Spleen (tissue), 11 donors: ENCODE results near the gene GUCA2B. TPM values are rescaled to one million over a fixed set of nuclear protein-coding genes. Genes with fewer than 3 reads are reported as not detected.

Experiments
- DNase-seq: peaks from one replicate; pipeline ENCODE4 v3.0.0-alpha.2; 2020
- H3K27ac ChIP-seq, 8 donors: fragments of 200-600 bp; sonication (generic) in 7 of 8; 1 replicate in 4 of 8; 2 replicates in 4 of 8; pipeline versions ENCODE4 v1.5.0 to v1.8.0; 2016 to 2021; ENCODE audit warnings: inconsistent platforms in 4 of 8, mild to moderate bottlenecking in 4 of 8, moderate library complexity in 1 of 8
- H3K27me3 ChIP-seq, 7 donors: fragments of 200-600 bp; sonication (generic) in 6 of 7; replicated peaks in 1 of 7; 1 replicate in 4 of 7; 2 replicates in 3 of 7; pipeline versions ENCODE4 v1.5.0 to v1.8.0; 2016 to 2021; ENCODE audit warnings: inconsistent platforms in 3 of 7, mild to moderate bottlenecking in 1 of 7
- H3K36me3 ChIP-seq, 6 donors: fragments of 200-600 bp; sonication (generic) in 5 of 6; 1 replicate in 4 of 6; 2 replicates in 2 of 6; pipeline versions ENCODE4 v1.5.0 to v1.8.0; 2016 to 2021; ENCODE audit warnings: inconsistent platforms in 2 of 6
- H3K4me1 ChIP-seq, 6 donors: fragments of 200-600 bp; sonication (generic) in 5 of 6; 1 replicate in 3 of 6; 2 replicates in 3 of 6; pipeline versions ENCODE4 v1.5.0 to v1.8.0; 2016 to 2021; ENCODE audit warnings: inconsistent platforms in 3 of 6
- H3K4me3 ChIP-seq, 8 donors: fragments of 200-600 bp; sonication (generic) in 7 of 8; 1 replicate in 4 of 8; 2 replicates in 4 of 8; pipeline versions ENCODE4 v1.5.0 to v1.8.0; 2016 to 2021; ENCODE audit warnings: inconsistent platforms in 4 of 8, mild to moderate bottlenecking in 4 of 8, moderate library complexity in 2 of 8
- H3K9me3 ChIP-seq, 8 donors: fragments of 200-600 bp; sonication (generic) in 7 of 8; 1 replicate in 4 of 8; 2 replicates in 4 of 8; pipeline versions ENCODE4 v1.5.0 to v1.8.0; 2016 to 2021; ENCODE audit warnings: inconsistent platforms in 4 of 8
- POLR2A ChIP-seq, 3 donors: fragments of 450-650 bp; IDR thresholded peaks; one replicate each; pipeline ENCODE4 v1.5.1; 2017; ENCODE audit warnings: antibody characterized with exemption in 3 of 3, mild to moderate bottlenecking in 1 of 3
- POLR2AphosphoS5 ChIP-seq, 3 donors: sonication (generic); formaldehyde crosslinking; IDR thresholded peaks; one replicate each; pipeline ENCODE4 v1.5.1; 2017; ENCODE audit warnings: antibody characterized with exemption in 3 of 3
- WGBS, 5 donors: extraction: QIAGEN DNeasy Blood & Tissue Kit in 3 of 5; methylation state at CpG; one replicate each; pipeline versions ENCODE4 v1.1.5 to v1.1.7; 2013 to 2018; 5-methylcytosine and 5-hydroxymethylcytosine counted together
- intact Hi-C: fragments of 100-400 bp; cut with DNase I; formaldehyde crosslinking; loops from one replicate; pipeline ENCODE4 v1.15.0; 2023; ENCODE audit warnings: low total_unique reads
- polyA plus RNA-seq, 3 donors: library from polyadenylated mRNA; stranded (reverse); fragments of 200-250 nt; gene quantifications; one replicate each; pipeline ENCODE4 v1.2.1, GENCODE V29; 2013
- total RNA-seq, 7 donors: library from RNA; depleted of rRNA in 3 of 7; stranded (reverse); fragments of >200 nt in 3 of 7; fragmentation: NEBNext Ultra II Directional in 4 of 7; extraction: Animal tissue kit (Norgen Biotek cat#: 25700) in 4 of 7; gene quantifications; one replicate each; pipeline versions ENCODE4 v1.1.0 to v1.2.1, GENCODE V29; 2016 to 2021
- TF ChIP-seq, protein P1 (sequence below), 11 experiments: fragments of 200-600 bp in 7 of 11; fragments of 450-650 bp in 4 of 11; sonication (generic) in 4 of 11; IDR thresholded peaks in 8 of 11; conservative IDR thresholded peaks in 3 of 11; 1 replicate in 7 of 11; 2 replicates in 4 of 11; pipeline versions ENCODE4 v1.4.0 to v1.8.0; 2016 to 2021; ENCODE audit warnings: antibody characterized with exemption in 11 of 11, inconsistent platforms in 4 of 11, mild to moderate bottlenecking in 1 of 11
- donor health status: healthy with polysubstance abuse.
- donor health status: DM: no; HTN: no; CAD: no; lungs with moderate emphysema.
- donor health status: DM: no; HTN: no; CAD: no.
- donor health status: Bipolar disorder and iron deficiency.
- donor health status: healthy.
- donor health status: DM: no; HTN: no; CAD: no.
- donor health status: DM: yes; HTN: yes; CAD: no.

The GUCA2B gene
- total and polyA plus RNA-seq, 10 donors = not detected

DNA sequence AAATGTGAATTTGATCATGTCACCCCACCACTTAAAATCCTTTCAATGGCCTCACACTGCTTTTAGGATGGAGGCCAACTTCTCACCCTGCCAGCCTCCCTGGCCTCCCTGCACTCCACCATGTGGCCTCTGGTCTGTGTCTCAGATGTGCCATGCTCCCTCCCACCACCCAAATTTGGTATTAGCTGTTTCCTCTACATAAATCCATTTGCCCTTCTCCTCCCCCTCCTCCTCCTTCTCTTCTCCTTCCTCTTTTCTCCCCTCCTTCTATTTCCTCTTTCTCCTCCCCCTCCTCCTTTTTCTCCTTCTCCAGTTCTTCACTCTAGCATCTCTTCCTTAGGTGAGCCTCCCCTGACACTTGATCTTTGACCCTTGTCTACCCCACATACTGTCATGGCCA, 16.7 kb upstream of the GUCA2B start:
- TF ChIP-seq POLR2AphosphoS5 (IDR thresholded peaks at IDR 0.05) = no peak
- TF ChIP-seq POLR2A (IDR thresholded peaks at IDR 0.05) = no peak
- TF ChIP-seq, protein P1, sequence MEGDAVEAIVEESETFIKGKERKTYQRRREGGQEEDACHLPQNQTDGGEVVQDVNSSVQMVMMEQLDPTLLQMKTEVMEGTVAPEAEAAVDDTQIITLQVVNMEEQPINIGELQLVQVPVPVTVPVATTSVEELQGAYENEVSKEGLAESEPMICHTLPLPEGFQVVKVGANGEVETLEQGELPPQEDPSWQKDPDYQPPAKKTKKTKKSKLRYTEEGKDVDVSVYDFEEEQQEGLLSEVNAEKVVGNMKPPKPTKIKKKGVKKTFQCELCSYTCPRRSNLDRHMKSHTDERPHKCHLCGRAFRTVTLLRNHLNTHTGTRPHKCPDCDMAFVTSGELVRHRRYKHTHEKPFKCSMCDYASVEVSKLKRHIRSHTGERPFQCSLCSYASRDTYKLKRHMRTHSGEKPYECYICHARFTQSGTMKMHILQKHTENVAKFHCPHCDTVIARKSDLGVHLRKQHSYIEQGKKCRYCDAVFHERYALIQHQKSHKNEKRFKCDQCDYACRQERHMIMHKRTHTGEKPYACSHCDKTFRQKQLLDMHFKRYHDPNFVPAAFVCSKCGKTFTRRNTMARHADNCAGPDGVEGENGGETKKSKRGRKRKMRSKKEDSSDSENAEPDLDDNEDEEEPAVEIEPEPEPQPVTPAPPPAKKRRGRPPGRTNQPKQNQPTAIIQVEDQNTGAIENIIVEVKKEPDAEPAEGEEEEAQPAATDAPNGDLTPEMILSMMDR (IDR thresholded peaks at IDR 0.05 in 8 of 11, conservative IDR thresholded peaks at IDR 0.05 in 3 of 11) = no peak
- H3K36me3 ChIP-seq = no peaks in the 10 kb centered on the region

DNA sequence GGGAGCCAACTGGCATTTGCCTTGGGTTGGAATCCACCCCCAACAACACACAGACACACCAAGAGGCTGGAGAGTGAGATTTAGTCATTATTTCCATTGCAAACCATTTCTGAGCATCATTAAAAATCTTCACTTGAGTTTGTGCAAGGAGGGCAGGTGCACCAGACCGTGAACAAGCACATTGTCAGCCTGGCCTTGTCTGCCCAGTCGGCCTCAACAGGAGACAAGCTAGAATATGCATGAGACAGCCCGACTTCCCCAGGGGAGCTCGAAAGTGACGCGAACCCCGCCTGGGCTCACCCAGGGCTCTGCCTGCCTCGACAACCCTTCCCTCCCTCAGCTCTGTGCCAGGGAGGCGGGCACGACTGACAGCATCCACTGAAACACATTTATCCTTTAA, 15.4 kb upstream of the GUCA2B start:
- Histone ChIP-seq H3K4me3 (no peak overlapping the region), H3K9me3 (no peaks in the 10 kb centered on the region), H3K27ac (no peak overlapping the region), H3K27me3 (peaks cover 0 to 14% (median 0%) of the 10 kb centered on the region in 7 donors), H3K4me1 (no peaks in the 10 kb centered on the region), H3K36me3 (no peaks in the 10 kb centered on the region)
- WGBS, 5 donors = 79 to 86% (median 82%) methylated on average over 10 of the region's 10 CpGs
- intact Hi-C loops = no loop called here
- TF ChIP-seq POLR2AphosphoS5 (IDR thresholded peaks at IDR 0.05) = no peak
- TF ChIP-seq, protein P1 (IDR thresholded peaks at IDR 0.05 in 8 of 11, conservative IDR thresholded peaks at IDR 0.05 in 3 of 11) = no peak
- TF ChIP-seq POLR2A (IDR thresholded peaks at IDR 0.05) = no peak
- no peak for DNase-seq

More for the DNA sequence above, 16.7 kb upstream of the GUCA2B start:
- no peaks in the 10 kb centered on the region for H3K4me1 ChIP-seq
- no peak overlapping the region for H3K27ac ChIP-seq
- H3K4me3 ChIP-seq = no peak overlapping the region
- no peak for DNase-seq
- no peaks in the 10 kb centered on the region for H3K9me3 ChIP-seq
- intact Hi-C loops = no loop called here
- peaks cover 0 to 1% (median 0%) of the 10 kb centered on the region in 7 donors for H3K27me3 ChIP-seq

DNA sequence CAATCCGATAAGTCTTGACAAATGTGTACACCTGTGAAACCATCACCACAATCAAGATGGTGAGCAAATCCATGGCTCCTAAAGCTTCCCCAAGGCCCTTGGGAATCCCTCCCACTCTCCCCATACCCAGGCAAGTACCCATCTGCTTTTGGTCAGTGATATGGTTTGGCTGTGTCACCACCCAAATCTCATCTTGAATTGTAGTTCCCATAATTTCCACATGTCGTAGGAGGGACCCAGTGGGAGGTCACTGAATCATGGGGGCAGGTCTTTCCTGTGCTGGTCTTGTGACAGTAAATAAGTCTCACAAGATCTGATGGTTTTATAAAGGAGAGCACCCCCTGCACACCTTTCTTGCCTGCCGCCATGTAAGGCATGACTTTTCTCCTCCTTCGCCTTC, 14.6 kb upstream of the GUCA2B start:
- Histone ChIP-seq H3K9me3 (no peaks in the 10 kb centered on the region), H3K27me3 (peaks cover 0 to 22% (median 0%) of the 10 kb centered on the region in 7 donors), H3K4me3 (no peak overlapping the region), H3K27ac (no peak overlapping the region), H3K4me1 (peaks cover 0 to 7% (median 0%) of the 10 kb centered on the region in 6 donors), H3K36me3 (no peaks in the 10 kb centered on the region)
- no peak for DNase-seq
- WGBS, 5 donors = 88 to 98% (median 95%) methylated on average over 4 of the region's 4 CpGs
- intact Hi-C loops = no loop called here
- TF ChIP-seq POLR2A (IDR thresholded peaks at IDR 0.05) = no peak
- TF ChIP-seq, protein P1 (IDR thresholded peaks at IDR 0.05 in 8 of 11, conservative IDR thresholded peaks at IDR 0.05 in 3 of 11) = no peak
- no peak for TF ChIP-seq POLR2AphosphoS5 (IDR thresholded peaks at IDR 0.05)

DNA sequence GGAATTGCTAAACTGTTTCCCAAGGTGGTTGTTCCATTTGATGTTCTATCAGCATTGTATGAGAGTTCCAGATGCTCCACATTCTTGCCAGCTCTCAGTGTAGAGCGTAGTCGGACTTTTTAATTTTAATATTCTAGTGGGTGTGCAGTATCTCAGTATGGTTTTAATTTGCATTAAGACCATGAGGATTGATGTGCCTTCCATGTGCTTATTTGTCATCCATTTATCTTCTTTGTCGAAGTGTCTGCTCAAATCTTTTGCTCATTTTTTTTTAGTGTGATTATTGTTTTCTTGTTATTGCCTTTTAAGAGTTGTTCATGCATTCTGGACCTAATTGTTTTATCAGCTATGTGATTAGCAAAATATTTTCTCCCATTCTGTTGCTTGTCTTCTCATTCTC, 13.8 kb upstream of the GUCA2B start:
- Histone ChIP-seq H3K4me1 (peaks cover 0 to 9% (median 0%) of the 10 kb centered on the region in 6 donors), H3K36me3 (no peaks in the 10 kb centered on the region), H3K27ac (no peak overlapping the region), H3K27me3 (peaks cover 0 to 28% (median 0%) of the 10 kb centered on the region in 7 donors), H3K9me3 (no peaks in the 10 kb centered on the region), H3K4me3 (no peak overlapping the region)
- intact Hi-C loops = no loop called here
- WGBS, 5 donors = 93 to 96% (median 94%) methylated on average over 3 of the region's 3 CpGs
- no peak for TF ChIP-seq POLR2AphosphoS5 (IDR thresholded peaks at IDR 0.05)
- no peak for TF ChIP-seq POLR2A (IDR thresholded peaks at IDR 0.05)
- TF ChIP-seq, protein P1 (IDR thresholded peaks at IDR 0.05 in 8 of 11, conservative IDR thresholded peaks at IDR 0.05 in 3 of 11) = no peak
- DNase-seq = no peak
